Peyer's patch (tissue), 4 donors: Measurements from ENCODE around the gene SHROOM2. TPM values are rescaled to one million over a fixed set of nuclear protein-coding genes. Genes with fewer than 3 reads are reported as not detected.

Source experiments
- DNase-seq, 3 donors: peaks; one replicate each; pipeline ENCODE4 v3.0.0-alpha.2; 2017 to 2019
- H3K27ac ChIP-seq, 4 donors: fragments of 200-600 bp; sonication (generic); one replicate each; pipeline ENCODE4 v1.5.1; 2016 to 2019
- H3K27me3 ChIP-seq, 2 donors: fragments of 200-600 bp; sonication (generic); one replicate each; pipeline ENCODE4 v1.5.1; 2019
- H3K36me3 ChIP-seq, 3 donors: fragments of 200-600 bp; sonication (generic); one replicate each; pipeline ENCODE4 v1.5.1; 2016 to 2019
- H3K4me1 ChIP-seq, 4 donors: fragments of 200-600 bp; sonication (generic); one replicate each; pipeline ENCODE4 v1.5.1; 2016 to 2019
- H3K4me3 ChIP-seq, 4 donors: fragments of 200-600 bp; sonication (generic); 1 replicate in 3 of 4; 2 replicates in 1 of 4; pipeline ENCODE4 v1.5.1; 2016 to 2019; ENCODE audit warnings: mild to moderate bottlenecking in 1 of 4
- H3K9me3 ChIP-seq, 4 donors: fragments of 200-600 bp; sonication (generic); one replicate each; pipeline ENCODE4 v1.5.1; 2016 to 2019; ENCODE audit warnings: mild to moderate bottlenecking in 1 of 4
- CTCF ChIP-seq, 6 experiments: fragments of 450-650 bp in 4 of 6; fragments of 200-600 bp in 2 of 6; sonication (generic) in 1 of 6; IDR thresholded peaks; one replicate each; pipeline ENCODE4 v1.5.1; 2017 to 2019; ENCODE audit warnings: antibody characterized with exemption in 6 of 6, mild to moderate bottlenecking in 3 of 6, moderate library complexity in 1 of 6
- POLR2A ChIP-seq, 2 donors: fragments of 450-650 bp; IDR thresholded peaks; one replicate each; pipeline ENCODE4 v1.5.1; 2017; ENCODE audit warnings: antibody characterized with exemption in 2 of 2, mild to moderate bottlenecking in 2 of 2, moderate library complexity in 2 of 2
- total RNA-seq, 4 donors: library from RNA; depleted of rRNA; stranded (reverse); fragments of >200 nt; gene quantifications; one replicate each; pipeline ENCODE4 v1.1.0, GENCODE V29; 2016

The SHROOM2 gene
- total RNA-seq, 4 donors from 2014 or later = 1.8 to 7.4 (median 3.3) TPM

GRCh38 chrX:9911487-9911886 lies 125.3 kb downstream of the SHROOM2 start:
- Histone ChIP-seq H3K27me3 (no peaks in the 10 kb centered on the region), H3K36me3 (no peaks in the 10 kb centered on the region), H3K4me3 (no peak overlapping the region), H3K27ac (no peak overlapping the region), H3K9me3 (no peaks in the 10 kb centered on the region), H3K4me1 (no peaks in the 10 kb centered on the region)
- TF ChIP-seq CTCF (IDR thresholded peaks at IDR 0.05) (no peak), POLR2A (IDR thresholded peaks at IDR 0.05) (no peak)
- DNase-seq = no peak

GRCh38 chrX:9912351-9913145 lies 126.3 kb downstream of the SHROOM2 start:
- Histone ChIP-seq H3K27ac (no peak overlapping the region), H3K4me3 (no peak overlapping the region), H3K9me3 (no peaks in the 10 kb centered on the region), H3K27me3 (no peaks in the 10 kb centered on the region), H3K4me1 (no peaks in the 10 kb centered on the region), H3K36me3 (no peaks in the 10 kb centered on the region)
- TF ChIP-seq POLR2A (IDR thresholded peaks at IDR 0.05) = no peak
- no peak for DNase-seq

DNA sequence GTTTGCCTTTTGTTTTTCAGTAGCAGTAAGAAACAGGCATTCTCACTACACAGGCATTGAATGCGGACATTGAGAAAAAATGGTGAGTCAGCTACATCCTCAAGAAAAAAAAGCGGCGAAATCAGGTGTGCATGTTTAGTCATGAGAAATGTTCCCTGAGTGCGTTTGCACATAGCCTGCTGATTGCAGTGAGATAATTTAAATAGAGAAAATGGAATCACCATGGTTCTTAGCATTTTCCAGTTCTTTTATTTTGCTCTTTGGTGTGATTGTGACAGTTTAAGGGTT lies 126.9 kb downstream of the SHROOM2 start:
- TF ChIP-seq POLR2A (IDR thresholded peaks at IDR 0.05) = no peak
- TF ChIP-seq CTCF (IDR thresholded peaks at IDR 0.05) = no peak
- no peak overlapping the region for H3K4me3 ChIP-seq
- no peak for DNase-seq

GRCh38 chrX:9917861-9918260 lies 131.6 kb downstream of the SHROOM2 start:
- Histone ChIP-seq H3K27ac (no peak overlapping the region), H3K4me1 (no peaks in the 10 kb centered on the region), H3K27me3 (no peaks in the 10 kb centered on the region), H3K36me3 (no peaks in the 10 kb centered on the region), H3K4me3 (no peak overlapping the region), H3K9me3 (no peaks in the 10 kb centered on the region)
- TF ChIP-seq POLR2A (IDR thresholded peaks at IDR 0.05) (no peak), CTCF (IDR thresholded peaks at IDR 0.05) (no peak)
- no peak for DNase-seq

More for the DNA sequence above, 126.9 kb downstream of the SHROOM2 start:
- Histone ChIP-seq H3K27me3 (no peaks in the 10 kb centered on the region), H3K36me3 (no peaks in the 10 kb centered on the region), H3K4me1 (no peaks in the 10 kb centered on the region), H3K9me3 (no peaks in the 10 kb centered on the region), H3K27ac (no peak overlapping the region)

GRCh38 chrX:9919632-9920172 lies 133.5 kb downstream of the SHROOM2 start:
- Histone ChIP-seq H3K4me1 (no peaks in the 10 kb centered on the region), H3K4me3 (no peak overlapping the region), H3K36me3 (no peaks in the 10 kb centered on the region), H3K27me3 (no peaks in the 10 kb centered on the region), H3K9me3 (no peaks in the 10 kb centered on the region), H3K27ac (no peak overlapping the region)
- no peak for TF ChIP-seq CTCF (IDR thresholded peaks at IDR 0.05)
- TF ChIP-seq POLR2A (IDR thresholded peaks at IDR 0.05) = no peak
- DNase-seq = no peak

- H3K27ac ChIP-seq = no peak overlapping the region
- DNase-seq = no peak
- H3K27me3 ChIP-seq = no peaks in the 10 kb centered on the region
- H3K36me3 ChIP-seq = no peaks in the 10 kb centered on the region
- H3K9me3 ChIP-seq = no peaks in the 10 kb centered on the region
- H3K4me1 ChIP-seq = no peaks in the 10 kb centered on the region
- no peak overlapping the region for H3K4me3 ChIP-seq
- TF ChIP-seq CTCF (IDR thresholded peaks at IDR 0.05) = no peak
- TF ChIP-seq POLR2A (IDR thresholded peaks at IDR 0.05) = no peak
These were observed 135.2 kb downstream of the SHROOM2 start for GRCh38 chrX:9921407-9921806.
